DND-41 (cell line): Measurements from ENCODE around the gene VPS72.

Experiments used
- ATAC-seq: fragments of 200-7000 bp; cut with Tn5 transposase; 3 replicates; pipeline ENCODE4 v1.9.1; 2021; ENCODE audit warnings: low read depth; ENCODE audit not compliant: insufficient read depth
- DNase-seq: peaks from one replicate; pipeline ENCODE4 v3.0.0-alpha.2; 2020
- H2AFZ ChIP-seq: 2 replicates; pipeline ENCODE4 v1.6.0; 2012; ENCODE audit warnings: low read depth, low read length
- H3K27ac ChIP-seq: 2 replicates; pipeline ENCODE4 v1.5.1; 2012; ENCODE audit warnings: low read length, inconsistent platforms
- H3K27me3 ChIP-seq: fragments of 200-600 bp; sonication (generic); 2 replicates; pipeline ENCODE4 v1.6.0; 2012; ENCODE audit warnings: low read length, mild to moderate bottlenecking, inconsistent platforms; ENCODE audit not compliant: insufficient read depth, poor library complexity
- H3K36me3 ChIP-seq: 2 replicates; pipeline ENCODE4 v1.5.1; 2012; ENCODE audit warnings: low read length, inconsistent platforms; ENCODE audit not compliant: insufficient read depth
- H3K4me1 ChIP-seq: 2 replicates; pipeline ENCODE4 v1.5.1; 2012; ENCODE audit warnings: mild to moderate bottlenecking, low read length; ENCODE audit not compliant: insufficient read depth
- H3K4me2 ChIP-seq: 2 replicates; pipeline ENCODE4 v1.6.0; 2012; ENCODE audit warnings: mild to moderate bottlenecking, moderate library complexity, low read length, inconsistent platforms; ENCODE audit not compliant: insufficient read depth
- H3K4me3 ChIP-seq, 2 experiments: fragments of 200-600 bp in 1 of 2; shearing (Covaris generic) in 1 of 2; 2 replicates each; pipeline ENCODE4 v1.5.1; 2012 to 2016; ENCODE audit warnings: inconsistent platforms in 2 of 2, low read length in 2 of 2, mild to moderate bottlenecking in 2 of 2, low read depth in 1 of 2, moderate library complexity in 1 of 2
- H3K79me2 ChIP-seq: 2 replicates; pipeline ENCODE4 v1.6.0; 2012; ENCODE audit warnings: low read length, inconsistent platforms; ENCODE audit not compliant: insufficient read depth
- H3K9ac ChIP-seq: 2 replicates; pipeline ENCODE4 v1.6.0; 2012; ENCODE audit warnings: low read depth, mild to moderate bottlenecking, inconsistent platforms, low read length, moderate library complexity
- H3K9me3 ChIP-seq: 2 replicates; pipeline ENCODE4 v1.5.1; 2012; ENCODE audit warnings: low read length, moderate library complexity, mild to moderate bottlenecking, inconsistent platforms; ENCODE audit not compliant: insufficient read depth, severe bottlenecking
- H4K20me1 ChIP-seq: 2 replicates; pipeline ENCODE4 v1.6.0; 2012; ENCODE audit warnings: low read length; ENCODE audit not compliant: insufficient read depth
- CTCF ChIP-seq: IDR thresholded peaks from 2 replicates; pipeline ENCODE4 v1.5.1; 2012; ENCODE audit warnings: borderline replicate concordance, low read length, moderate library complexity, mild to moderate bottlenecking; ENCODE audit not compliant: poor library complexity, severe bottlenecking; ENCODE audit errors: extremely low read depth
- EZH2 ChIP-seq: IDR thresholded peaks from 3 replicates; pipeline ENCODE4 v1.6.1; 2012; ENCODE audit warnings: borderline replicate concordance, low read depth, mild to moderate bottlenecking, moderate library complexity, low read length, inconsistent platforms; ENCODE audit not compliant: severe bottlenecking

VPS72 gene

DNA sequence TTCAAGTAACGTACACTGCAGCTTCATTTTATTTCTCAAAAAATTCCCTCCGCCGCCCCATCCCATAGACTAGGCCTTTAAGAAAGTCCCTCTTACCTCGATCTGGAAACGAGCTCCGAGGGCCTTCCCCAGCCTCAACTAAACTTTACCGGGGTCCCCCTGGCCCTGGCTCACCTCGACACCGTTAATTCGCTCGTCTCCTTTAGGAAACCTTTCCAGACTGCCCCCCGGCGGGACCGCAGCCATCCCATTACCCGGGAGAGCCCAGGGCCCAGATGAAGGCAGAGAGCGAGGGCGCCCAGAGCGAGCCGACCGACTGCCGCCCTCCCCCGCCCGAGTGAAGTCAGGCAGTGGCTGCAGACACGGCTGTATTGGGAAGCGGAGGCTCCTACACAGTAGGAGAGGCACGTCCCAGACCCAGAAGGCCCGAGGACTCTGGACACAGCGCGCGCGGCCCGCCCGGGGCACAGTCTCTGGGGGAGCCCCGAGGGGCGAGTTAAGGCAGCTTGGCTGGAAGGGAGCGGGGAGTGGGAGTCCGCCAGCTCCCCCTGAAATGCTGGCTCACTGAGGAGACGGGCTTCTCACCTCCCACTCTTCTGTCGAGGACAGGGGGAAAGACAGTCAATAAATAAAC lies 58.2 kb downstream of the VPS72 start:
- Histone ChIP-seq H3K36me3 (no peaks in the 10 kb centered on the region), H3K4me1 (no peaks in the 10 kb centered on the region), H4K20me1 (no peaks in the 10 kb centered on the region), H3K27me3 (no peaks in the 10 kb centered on the region), H3K9ac (no peak overlapping the region), H3K4me2 (no peak overlapping the region), H3K9me3 (no peaks in the 10 kb centered on the region), H3K4me3 (no peak overlapping the region), H3K79me2 (no peaks in the 10 kb centered on the region), H2AFZ (no peak overlapping the region), H3K27ac (no peak overlapping the region)
- DNase-seq: no peak
- TF ChIP-seq CTCF: no peak
- no peak for TF ChIP-seq EZH2
- ATAC-seq: no peak

DNA sequence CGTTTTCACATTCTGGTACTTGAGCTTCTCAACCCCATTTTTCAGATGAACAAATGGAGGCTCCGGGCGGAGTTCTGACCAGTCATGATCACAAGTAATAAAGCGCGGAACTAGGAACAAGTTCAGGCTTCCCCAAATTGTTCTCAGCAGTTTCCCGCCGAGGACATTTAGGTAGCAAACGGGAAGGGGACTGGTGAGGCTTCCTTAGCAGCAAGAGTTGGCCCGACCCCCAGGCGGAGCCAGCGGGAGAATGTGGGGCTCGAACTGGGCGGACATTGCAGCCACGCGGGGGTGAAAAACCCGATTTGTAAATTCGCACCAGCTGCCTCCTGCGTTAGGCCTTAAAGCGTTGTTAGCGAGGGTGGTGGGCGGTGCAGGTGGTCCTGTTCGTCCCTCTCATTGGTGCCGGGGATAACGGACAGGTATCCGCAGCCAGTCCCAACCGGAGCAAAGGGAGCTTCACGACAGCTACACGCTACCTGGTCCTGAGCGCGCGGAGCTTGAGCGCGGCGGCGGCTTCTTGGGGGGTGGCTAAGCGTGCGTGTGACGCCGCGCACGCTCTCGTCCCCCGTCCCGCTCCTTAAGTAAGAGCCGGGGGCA lies 58.9 kb downstream of the VPS72 start:
- H3K4me3 ChIP-seq: no peak overlapping the region
- no peak overlapping the region for H2AFZ ChIP-seq
- DNase-seq (no peak), ATAC-seq (no peak)
- no peaks in the 10 kb centered on the region for H3K36me3 ChIP-seq
- H3K9me3 ChIP-seq: no peaks in the 10 kb centered on the region
- no peak for TF ChIP-seq EZH2
- no peak for TF ChIP-seq CTCF
- H3K9ac ChIP-seq: no peak overlapping the region
- no peaks in the 10 kb centered on the region for H3K79me2 ChIP-seq
- H4K20me1 ChIP-seq: no peaks in the 10 kb centered on the region
- no peaks in the 10 kb centered on the region for H3K27me3 ChIP-seq
- H3K4me2 ChIP-seq: no peak overlapping the region
- no peak overlapping the region for H3K27ac ChIP-seq
- H3K4me1 ChIP-seq: no peaks in the 10 kb centered on the region

GRCh38 chr1:151128800-151129199 lies 61.2 kb downstream of the VPS72 start:
- no peak overlapping the region for H3K4me2 ChIP-seq
- H3K9me3 ChIP-seq: no peaks in the 10 kb centered on the region
- H4K20me1 ChIP-seq: no peaks in the 10 kb centered on the region
- no peak for TF ChIP-seq EZH2
- no peak for TF ChIP-seq CTCF
- no peaks in the 10 kb centered on the region for H3K27me3 ChIP-seq
- no peaks in the 10 kb centered on the region for H3K79me2 ChIP-seq
- H3K9ac ChIP-seq: no peak overlapping the region
- no peak for DNase-seq
- ATAC-seq: no peak
- no peaks in the 10 kb centered on the region for H3K36me3 ChIP-seq
- H2AFZ ChIP-seq: no peak overlapping the region
- no peaks in the 10 kb centered on the region for H3K4me1 ChIP-seq
- H3K27ac ChIP-seq: no peak overlapping the region
- no peak overlapping the region for H3K4me3 ChIP-seq
